IMR-90 (cell line): ENCODE measurements around the gene TM4SF5.

Experiments used
- BHLHE40 ChIP-seq: fragments of 150-350 bp; IDR thresholded peaks from 2 replicates; pipeline ENCODE4 v1.6.1; 2016; ENCODE audit warnings: mild to moderate bottlenecking, low read depth, low read length
- CHD1 ChIP-seq: IDR thresholded peaks from 2 replicates; pipeline ENCODE4 v1.6.1; 2012; ENCODE audit warnings: low read depth, low read length, improper control_type of control experiment
- FOS ChIP-seq: fragments of 150-350 bp; IDR thresholded peaks from 2 replicates; pipeline ENCODE4 v1.6.1; 2016; ENCODE audit warnings: low read depth, low read length
- MAFK ChIP-seq: IDR thresholded peaks from 2 replicates; pipeline ENCODE4 v1.6.1; 2012; ENCODE audit warnings: low read depth, low read length, improper control_type of control experiment
- MAZ ChIP-seq: IDR thresholded peaks from 2 replicates; pipeline ENCODE4 v1.6.1; 2012; ENCODE audit warnings: low read depth, mild to moderate bottlenecking, low read length, improper control_type of control experiment, moderate library complexity, borderline replicate concordance
- NFE2L2 ChIP-seq: fragments of 150-350 bp; IDR thresholded peaks from 2 replicates; pipeline ENCODE4 v1.6.1; 2016; ENCODE audit warnings: low read depth, mild to moderate bottlenecking, low read length
- POLR2A ChIP-seq: IDR thresholded peaks from 2 replicates; pipeline ENCODE4 v1.6.1; 2012; ENCODE audit warnings: mild to moderate bottlenecking, low read depth, low read length
- RAD21 ChIP-seq: IDR thresholded peaks from 2 replicates; pipeline ENCODE4 v1.6.1; 2012; ENCODE audit warnings: low read length, improper control_type of control experiment
- RCOR1 ChIP-seq: IDR thresholded peaks from 2 replicates; pipeline ENCODE4 v1.6.1; 2012; ENCODE audit warnings: mild to moderate bottlenecking, low read length, improper control_type of control experiment; ENCODE audit not compliant: insufficient replicate concordance
- RFX5 ChIP-seq: IDR thresholded peaks from 2 replicates; pipeline ENCODE4 v1.8.0; 2012; ENCODE audit warnings: low read depth, mild to moderate bottlenecking, low read length, moderate library complexity
- SMC3 ChIP-seq: fragments of 150-350 bp; IDR thresholded peaks from 2 replicates; pipeline ENCODE4 v1.6.1; 2016; ENCODE audit warnings: low read depth, mild to moderate bottlenecking, antibody characterized with exemption, low read length, moderate library complexity
- TF ChIP-seq, protein P1 (sequence below): conservative IDR thresholded peaks from 2 replicates; pipeline ENCODE4 v1.5.1; 2012; ENCODE audit warnings: mild to moderate bottlenecking, low read depth, low read length, improper control_type of control experiment
- TF ChIP-seq, protein P2 (sequence below): fragments of 150-350 bp; IDR thresholded peaks from 2 replicates; pipeline ENCODE4 v1.6.1; 2017; ENCODE audit warnings: mild to moderate bottlenecking, antibody characterized with exemption, low read length, low read depth
- TF ChIP-seq, protein P3 (sequence below): fragments of 150-350 bp; IDR thresholded peaks from 2 replicates; pipeline ENCODE4 v1.6.1; 2016; ENCODE audit warnings: low read depth, mild to moderate bottlenecking, low read length, moderate library complexity, borderline replicate concordance

DNA sequence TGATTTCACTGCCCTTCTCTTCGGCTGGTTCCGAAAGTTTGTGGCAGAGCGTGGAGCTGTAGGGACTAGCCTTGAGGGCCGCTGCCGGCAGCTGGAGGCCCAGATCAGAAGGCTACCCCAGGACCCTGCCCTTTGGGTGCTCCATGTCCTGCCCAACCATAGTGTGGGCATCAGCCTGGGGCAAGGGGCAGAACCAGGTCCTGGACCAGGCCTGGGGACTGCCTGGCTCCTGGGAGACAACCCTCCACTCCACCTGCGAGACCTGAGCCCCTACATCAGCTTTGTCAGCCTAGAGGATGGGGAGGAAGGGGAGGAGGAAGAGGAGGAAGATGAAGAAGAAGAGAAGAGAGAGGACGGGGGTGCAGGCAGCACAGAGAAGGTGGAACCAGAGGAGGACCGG is 31.1 kb upstream of the TM4SF5 start:
- TF ChIP-seq POLR2A (no peak), MAFK (no peak), NFE2L2 (no peak), FOS (no peak), BHLHE40 (no peak), SMC3 (no peak), CHD1 (no peak), MAZ (no peak), RCOR1 (no peak), RAD21 (no peak), RFX5 (no peak)
- TF ChIP-seq, protein P1, sequence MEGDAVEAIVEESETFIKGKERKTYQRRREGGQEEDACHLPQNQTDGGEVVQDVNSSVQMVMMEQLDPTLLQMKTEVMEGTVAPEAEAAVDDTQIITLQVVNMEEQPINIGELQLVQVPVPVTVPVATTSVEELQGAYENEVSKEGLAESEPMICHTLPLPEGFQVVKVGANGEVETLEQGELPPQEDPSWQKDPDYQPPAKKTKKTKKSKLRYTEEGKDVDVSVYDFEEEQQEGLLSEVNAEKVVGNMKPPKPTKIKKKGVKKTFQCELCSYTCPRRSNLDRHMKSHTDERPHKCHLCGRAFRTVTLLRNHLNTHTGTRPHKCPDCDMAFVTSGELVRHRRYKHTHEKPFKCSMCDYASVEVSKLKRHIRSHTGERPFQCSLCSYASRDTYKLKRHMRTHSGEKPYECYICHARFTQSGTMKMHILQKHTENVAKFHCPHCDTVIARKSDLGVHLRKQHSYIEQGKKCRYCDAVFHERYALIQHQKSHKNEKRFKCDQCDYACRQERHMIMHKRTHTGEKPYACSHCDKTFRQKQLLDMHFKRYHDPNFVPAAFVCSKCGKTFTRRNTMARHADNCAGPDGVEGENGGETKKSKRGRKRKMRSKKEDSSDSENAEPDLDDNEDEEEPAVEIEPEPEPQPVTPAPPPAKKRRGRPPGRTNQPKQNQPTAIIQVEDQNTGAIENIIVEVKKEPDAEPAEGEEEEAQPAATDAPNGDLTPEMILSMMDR, result no peak
- TF ChIP-seq, protein P2, sequence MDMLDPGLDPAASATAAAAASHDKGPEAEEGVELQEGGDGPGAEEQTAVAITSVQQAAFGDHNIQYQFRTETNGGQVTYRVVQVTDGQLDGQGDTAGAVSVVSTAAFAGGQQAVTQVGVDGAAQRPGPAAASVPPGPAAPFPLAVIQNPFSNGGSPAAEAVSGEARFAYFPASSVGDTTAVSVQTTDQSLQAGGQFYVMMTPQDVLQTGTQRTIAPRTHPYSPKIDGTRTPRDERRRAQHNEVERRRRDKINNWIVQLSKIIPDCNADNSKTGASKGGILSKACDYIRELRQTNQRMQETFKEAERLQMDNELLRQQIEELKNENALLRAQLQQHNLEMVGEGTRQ, result no peak
- TF ChIP-seq, protein P3, sequence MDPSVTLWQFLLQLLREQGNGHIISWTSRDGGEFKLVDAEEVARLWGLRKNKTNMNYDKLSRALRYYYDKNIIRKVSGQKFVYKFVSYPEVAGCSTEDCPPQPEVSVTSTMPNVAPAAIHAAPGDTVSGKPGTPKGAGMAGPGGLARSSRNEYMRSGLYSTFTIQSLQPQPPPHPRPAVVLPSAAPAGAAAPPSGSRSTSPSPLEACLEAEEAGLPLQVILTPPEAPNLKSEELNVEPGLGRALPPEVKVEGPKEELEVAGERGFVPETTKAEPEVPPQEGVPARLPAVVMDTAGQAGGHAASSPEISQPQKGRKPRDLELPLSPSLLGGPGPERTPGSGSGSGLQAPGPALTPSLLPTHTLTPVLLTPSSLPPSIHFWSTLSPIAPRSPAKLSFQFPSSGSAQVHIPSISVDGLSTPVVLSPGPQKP, result no peak
